ENCODE measurements around the gene IDH3A. TPM values are rescaled to one million over a fixed set of nuclear protein-coding genes. Genes with fewer than 3 reads are reported as not detected.

IDH3A gene
- total RNA-seq, 1 experiment from 2014 or later, result 111 TPM

DNA sequence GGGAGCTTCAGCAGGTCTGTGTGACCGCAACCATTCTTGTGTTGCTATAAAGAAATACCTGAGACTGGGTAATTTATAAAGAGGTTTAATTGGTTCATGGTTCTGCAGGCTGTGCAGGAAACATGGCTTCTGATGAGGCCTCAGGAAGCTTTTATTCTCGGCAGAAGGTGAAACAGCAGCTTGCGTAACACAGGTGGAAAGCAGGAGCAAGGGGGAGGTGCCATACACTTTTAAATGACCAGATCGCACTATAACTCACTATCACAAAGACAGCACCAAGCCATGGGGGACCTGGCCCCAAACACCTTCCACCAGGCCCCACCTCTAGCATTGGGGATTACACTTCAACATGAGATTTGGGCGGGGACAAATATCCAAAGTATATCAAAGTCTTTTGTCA, 9.6 kb upstream of the IDH3A start:
- TF ChIP-seq, protein P1, sequence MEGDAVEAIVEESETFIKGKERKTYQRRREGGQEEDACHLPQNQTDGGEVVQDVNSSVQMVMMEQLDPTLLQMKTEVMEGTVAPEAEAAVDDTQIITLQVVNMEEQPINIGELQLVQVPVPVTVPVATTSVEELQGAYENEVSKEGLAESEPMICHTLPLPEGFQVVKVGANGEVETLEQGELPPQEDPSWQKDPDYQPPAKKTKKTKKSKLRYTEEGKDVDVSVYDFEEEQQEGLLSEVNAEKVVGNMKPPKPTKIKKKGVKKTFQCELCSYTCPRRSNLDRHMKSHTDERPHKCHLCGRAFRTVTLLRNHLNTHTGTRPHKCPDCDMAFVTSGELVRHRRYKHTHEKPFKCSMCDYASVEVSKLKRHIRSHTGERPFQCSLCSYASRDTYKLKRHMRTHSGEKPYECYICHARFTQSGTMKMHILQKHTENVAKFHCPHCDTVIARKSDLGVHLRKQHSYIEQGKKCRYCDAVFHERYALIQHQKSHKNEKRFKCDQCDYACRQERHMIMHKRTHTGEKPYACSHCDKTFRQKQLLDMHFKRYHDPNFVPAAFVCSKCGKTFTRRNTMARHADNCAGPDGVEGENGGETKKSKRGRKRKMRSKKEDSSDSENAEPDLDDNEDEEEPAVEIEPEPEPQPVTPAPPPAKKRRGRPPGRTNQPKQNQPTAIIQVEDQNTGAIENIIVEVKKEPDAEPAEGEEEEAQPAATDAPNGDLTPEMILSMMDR (IDR thresholded peaks at IDR 0.05; ENCODE audit: unreplicated experiment), result no peak
- no peak for DNase-seq
- Mint-ChIP-seq H3K4me3 (ENCODE audit: low read depth, unreplicated experiment) (no peak overlapping the region), H3K27me3 (ENCODE audit: unreplicated experiment) (no peaks in the 10 kb centered on the region), H3K4me1 (ENCODE audit: low read depth, unreplicated experiment) (no peaks in the 10 kb centered on the region), H3K36me3 (ENCODE audit: insufficient read depth, unreplicated experiment) (no peaks in the 10 kb centered on the region), H3K9me3 (ENCODE audit: low read depth, unreplicated experiment) (no peaks in the 10 kb centered on the region), H3K27ac (ENCODE audit: unreplicated experiment) (no peak overlapping the region)
- CTCF ChIA-PET, result interaction anchor here (0.6 to 1.3 kb wide), 3 partner anchors 10 to 56 kb away, joined by 3 to 4 read pairs (median 3); partner anchors contain the start of gene IDH3A
- BruUV-seq (replicated peaks), result no TSS peak
- intact Hi-C loops (cut with micrococcal nuclease; ENCODE audit: unreplicated experiment), result no loop called here

DNA sequence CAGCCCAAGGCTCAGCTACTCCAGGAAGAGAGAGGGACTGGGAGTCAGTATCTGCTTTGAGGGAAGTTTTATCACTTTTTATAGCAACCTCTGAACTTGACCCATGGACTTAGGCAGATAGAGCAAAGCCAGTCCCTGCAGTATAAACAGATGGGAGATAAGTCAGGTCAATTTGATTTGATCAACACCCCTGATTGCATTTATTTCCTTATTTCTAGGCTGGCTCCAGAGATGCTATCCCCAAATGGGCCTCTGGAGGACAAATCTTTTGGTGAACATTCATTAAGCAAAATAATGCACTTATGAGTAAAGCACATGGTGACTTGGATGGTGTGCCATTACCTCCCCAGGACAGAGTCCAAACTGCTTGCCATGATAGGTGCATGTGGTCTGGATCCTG, 8.9 kb upstream of the IDH3A start:
- H3K4me3 Mint-ChIP-seq (ENCODE audit: low read depth, unreplicated experiment), result no peak overlapping the region
- H3K9me3 Mint-ChIP-seq (ENCODE audit: low read depth, unreplicated experiment), result no peaks in the 10 kb centered on the region
- TF ChIP-seq, protein P1 (IDR thresholded peaks at IDR 0.05; ENCODE audit: unreplicated experiment), result no peak
- no peak overlapping the region for H3K27ac Mint-ChIP-seq (ENCODE audit: unreplicated experiment)
- intact Hi-C loops (cut with micrococcal nuclease; ENCODE audit: unreplicated experiment), result no loop called here
- no peak for DNase-seq
- BruUV-seq (replicated peaks), result no TSS peak
- H3K27me3 Mint-ChIP-seq (ENCODE audit: unreplicated experiment), result no peaks in the 10 kb centered on the region
- no peaks in the 10 kb centered on the region for H3K4me1 Mint-ChIP-seq (ENCODE audit: low read depth, unreplicated experiment)
- CTCF ChIA-PET, result interaction anchor here (1.3 kb wide), 1 partner anchor 9 kb away, joined by 4 read pairs; the partner anchor contains the start of gene IDH3A
- no peaks in the 10 kb centered on the region for H3K36me3 Mint-ChIP-seq (ENCODE audit: insufficient read depth, unreplicated experiment)

DNA sequence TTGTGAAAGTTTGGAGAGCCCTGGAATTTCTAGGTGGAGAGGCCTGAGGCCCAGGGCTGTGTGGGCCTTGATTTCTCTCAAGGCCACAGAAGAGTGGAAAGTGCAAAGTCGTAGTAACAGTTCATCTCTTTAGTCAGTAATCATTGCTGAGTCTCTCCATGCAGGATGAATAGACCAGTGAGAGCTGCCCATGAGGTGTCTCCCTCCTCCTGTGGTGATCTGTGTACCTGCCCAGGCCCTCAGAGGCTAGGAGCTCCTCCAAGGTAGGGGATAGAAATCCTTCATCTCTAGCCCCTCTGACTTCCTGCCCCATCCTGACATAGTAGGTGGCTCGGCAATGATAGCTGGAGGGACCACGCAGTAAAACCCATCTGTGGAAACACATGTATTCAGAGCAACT, 6.8 kb upstream of the IDH3A start:
- no peak for DNase-seq
- CTCF ChIA-PET, result interaction anchor here (0.7 kb wide), 1 partner anchor 12 kb away, joined by 3 read pairs; no protein-coding TSS in a partner anchor
- no peak overlapping the region for H3K27ac Mint-ChIP-seq (ENCODE audit: unreplicated experiment)
- peaks cover 2% of the 10 kb centered on the region for H3K36me3 Mint-ChIP-seq (ENCODE audit: insufficient read depth, unreplicated experiment)
- TF ChIP-seq, protein P1 (IDR thresholded peaks at IDR 0.05; ENCODE audit: unreplicated experiment), result no peak
- intact Hi-C loops (cut with micrococcal nuclease; ENCODE audit: unreplicated experiment), result no loop called here
- H3K4me1 Mint-ChIP-seq (ENCODE audit: low read depth, unreplicated experiment), result peaks cover 3% of the 10 kb centered on the region
- no peak overlapping the region for H3K4me3 Mint-ChIP-seq (ENCODE audit: low read depth, unreplicated experiment)
- H3K9me3 Mint-ChIP-seq (ENCODE audit: low read depth, unreplicated experiment), result no peaks in the 10 kb centered on the region
- H3K27me3 Mint-ChIP-seq (ENCODE audit: unreplicated experiment), result no peaks in the 10 kb centered on the region
- BruUV-seq (replicated peaks), result no TSS peak

DNA sequence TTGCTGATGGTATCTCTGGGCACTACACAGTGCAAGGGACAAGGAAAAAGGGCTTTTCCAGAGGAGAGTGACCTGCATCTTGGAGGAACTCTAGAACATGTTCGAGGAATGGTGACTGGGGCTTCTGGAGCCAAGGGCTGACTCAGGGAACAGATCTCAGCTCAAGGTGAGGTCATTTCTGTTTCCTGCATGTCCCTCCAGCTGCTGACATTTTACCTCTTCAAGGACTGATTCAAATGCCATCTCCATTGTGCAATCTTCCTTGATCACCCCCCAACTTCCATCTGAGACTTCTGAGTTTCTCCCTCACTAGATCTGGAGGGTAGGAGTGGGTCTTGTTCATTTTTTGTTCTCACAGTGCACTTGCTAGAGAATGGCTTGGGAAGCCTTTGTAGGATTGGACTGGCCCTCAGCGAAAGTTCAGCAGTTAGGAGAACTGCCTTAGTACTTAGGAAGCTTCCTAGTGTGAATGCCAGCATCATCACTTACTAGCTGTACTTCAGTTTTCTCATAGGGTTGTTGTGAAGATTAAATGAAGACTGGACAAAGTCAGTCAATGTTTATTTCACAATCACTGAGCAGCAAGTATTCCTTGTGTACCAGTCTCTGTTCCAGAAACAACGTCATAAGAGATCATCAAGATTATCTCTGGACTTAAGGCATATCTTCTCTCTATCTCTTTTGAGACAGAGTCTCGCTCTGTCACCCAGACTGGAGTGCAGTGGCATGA, 2.6 kb upstream of the IDH3A start:
- Mint-ChIP-seq H3K4me3 (ENCODE audit: low read depth, unreplicated experiment) (no peak overlapping the region), H3K9me3 (ENCODE audit: low read depth, unreplicated experiment) (no peaks in the 10 kb centered on the region), H3K36me3 (ENCODE audit: insufficient read depth, unreplicated experiment) (peaks cover 33% of the 10 kb centered on the region), H3K4me1 (ENCODE audit: low read depth, unreplicated experiment) (peaks cover 18% of the 10 kb centered on the region), H3K27me3 (ENCODE audit: unreplicated experiment) (no peaks in the 10 kb centered on the region), H3K27ac (ENCODE audit: unreplicated experiment) (no peak overlapping the region)
- BruUV-seq (replicated peaks), result no TSS peak
- TF ChIP-seq, protein P1 (IDR thresholded peaks at IDR 0.05; ENCODE audit: unreplicated experiment), result no peak
- intact Hi-C loops (cut with micrococcal nuclease; ENCODE audit: unreplicated experiment), result no loop called here
- no peak for DNase-seq
- CTCF ChIA-PET, result no interaction called here

All from Calu3 (cell line).